Spleen (tissue), 11 donors: ENCODE data around the gene KDM8. TPM values are rescaled to one million over a fixed set of nuclear protein-coding genes. Genes with fewer than 3 reads are reported as not detected.

ENCODE experiments used
- DNase-seq: peaks from one replicate; pipeline ENCODE4 v3.0.0-alpha.2; 2020
- H3K27ac ChIP-seq, 8 donors: fragments of 200-600 bp; sonication (generic) in 7 of 8; 1 replicate in 4 of 8; 2 replicates in 4 of 8; pipeline versions ENCODE4 v1.5.0 to v1.8.0; 2016 to 2021; ENCODE audit warnings: inconsistent platforms in 4 of 8, mild to moderate bottlenecking in 4 of 8, moderate library complexity in 1 of 8
- H3K27me3 ChIP-seq, 7 donors: fragments of 200-600 bp; sonication (generic) in 6 of 7; replicated peaks in 1 of 7; 1 replicate in 4 of 7; 2 replicates in 3 of 7; pipeline versions ENCODE4 v1.5.0 to v1.8.0; 2016 to 2021; ENCODE audit warnings: inconsistent platforms in 3 of 7, mild to moderate bottlenecking in 1 of 7
- H3K36me3 ChIP-seq, 6 donors: fragments of 200-600 bp; sonication (generic) in 5 of 6; 1 replicate in 4 of 6; 2 replicates in 2 of 6; pipeline versions ENCODE4 v1.5.0 to v1.8.0; 2016 to 2021; ENCODE audit warnings: inconsistent platforms in 2 of 6
- H3K4me1 ChIP-seq, 6 donors: fragments of 200-600 bp; sonication (generic) in 5 of 6; 1 replicate in 3 of 6; 2 replicates in 3 of 6; pipeline versions ENCODE4 v1.5.0 to v1.8.0; 2016 to 2021; ENCODE audit warnings: inconsistent platforms in 3 of 6
- H3K4me3 ChIP-seq, 8 donors: fragments of 200-600 bp; sonication (generic) in 7 of 8; 1 replicate in 4 of 8; 2 replicates in 4 of 8; pipeline versions ENCODE4 v1.5.0 to v1.8.0; 2016 to 2021; ENCODE audit warnings: inconsistent platforms in 4 of 8, mild to moderate bottlenecking in 4 of 8, moderate library complexity in 2 of 8
- H3K9me3 ChIP-seq, 8 donors: fragments of 200-600 bp; sonication (generic) in 7 of 8; 1 replicate in 4 of 8; 2 replicates in 4 of 8; pipeline versions ENCODE4 v1.5.0 to v1.8.0; 2016 to 2021; ENCODE audit warnings: inconsistent platforms in 4 of 8
- CTCF ChIP-seq, 11 experiments: fragments of 200-600 bp in 7 of 11; fragments of 450-650 bp in 4 of 11; sonication (generic) in 4 of 11; IDR thresholded peaks in 8 of 11; conservative IDR thresholded peaks in 3 of 11; 1 replicate in 7 of 11; 2 replicates in 4 of 11; pipeline versions ENCODE4 v1.4.0 to v1.8.0; 2016 to 2021; ENCODE audit warnings: antibody characterized with exemption in 11 of 11, inconsistent platforms in 4 of 11, mild to moderate bottlenecking in 1 of 11
- POLR2A ChIP-seq, 3 donors: fragments of 450-650 bp; IDR thresholded peaks; one replicate each; pipeline ENCODE4 v1.5.1; 2017; ENCODE audit warnings: antibody characterized with exemption in 3 of 3, mild to moderate bottlenecking in 1 of 3
- POLR2AphosphoS5 ChIP-seq, 3 donors: sonication (generic); formaldehyde crosslinking; IDR thresholded peaks; one replicate each; pipeline ENCODE4 v1.5.1; 2017; ENCODE audit warnings: antibody characterized with exemption in 3 of 3
- WGBS, 5 donors: extraction: QIAGEN DNeasy Blood & Tissue Kit in 3 of 5; methylation state at CpG; one replicate each; pipeline versions ENCODE4 v1.1.5 to v1.1.7; 2013 to 2018; 5-methylcytosine and 5-hydroxymethylcytosine counted together
- intact Hi-C: fragments of 100-400 bp; cut with DNase I; formaldehyde crosslinking; loops from one replicate; pipeline ENCODE4 v1.15.0; 2023; ENCODE audit warnings: low total_unique reads
- polyA plus RNA-seq, 3 donors: library from polyadenylated mRNA; stranded (reverse); fragments of 200-250 nt; gene quantifications; one replicate each; pipeline ENCODE4 v1.2.1, GENCODE V29; 2013
- total RNA-seq, 7 donors: library from RNA; depleted of rRNA in 3 of 7; stranded (reverse); fragments of >200 nt in 3 of 7; fragmentation: NEBNext Ultra II Directional in 4 of 7; extraction: Animal tissue kit (Norgen Biotek cat#: 25700) in 4 of 7; gene quantifications; one replicate each; pipeline versions ENCODE4 v1.1.0 to v1.2.1, GENCODE V29; 2016 to 2021
- donor health status: healthy with polysubstance abuse.
- donor health status: DM: no; HTN: no; CAD: no; lungs with moderate emphysema.
- donor health status: DM: no; HTN: no; CAD: no.
- donor health status: Bipolar disorder and iron deficiency.
- donor health status: healthy.
- donor health status: DM: no; HTN: no; CAD: no.
- donor health status: DM: yes; HTN: yes; CAD: no.

KDM8 gene
- total and polyA plus RNA-seq, 10 donors, result 5.2 to 14.7 (median 9.6) TPM

- no peak overlapping the region for H3K27ac ChIP-seq
- no peak for DNase-seq
- intact Hi-C loops, result no loop called here
- TF ChIP-seq CTCF (IDR thresholded peaks at IDR 0.05 in 8 of 11, conservative IDR thresholded peaks at IDR 0.05 in 3 of 11) (no peak), POLR2A (IDR thresholded peaks at IDR 0.05) (no peak), POLR2AphosphoS5 (IDR thresholded peaks at IDR 0.05) (no peak)
- no peak overlapping the region for H3K4me3 ChIP-seq
- WGBS, 5 donors, result 89 to 95% (median 94%) methylated on average over 8 of the region's 8 CpGs
- peaks cover 0 to 31% (median 13%) of the 10 kb centered on the region in 6 donors for H3K36me3 ChIP-seq
- H3K27me3 ChIP-seq, result no peaks in the 10 kb centered on the region
- H3K4me1 ChIP-seq, result peaks cover 0 to 60% (median 21%) of the 10 kb centered on the region in 6 donors
- no peaks in the 10 kb centered on the region for H3K9me3 ChIP-seq
Measured at GRCh38 chr16:27251541-27252205, 48.3 kb downstream of the KDM8 start.

GRCh38 chr16:27252206-27252585 is 48.9 kb downstream of the KDM8 start:
- Histone ChIP-seq H3K27me3 (no peaks in the 10 kb centered on the region), H3K9me3 (no peaks in the 10 kb centered on the region), H3K27ac (peak overlapping the region in 1 of 8 donors; percentile 64), H3K36me3 (peaks cover 0 to 36% (median 18%) of the 10 kb centered on the region in 6 donors), H3K4me3 (no peak overlapping the region), H3K4me1 (peaks cover 0 to 55% (median 17%) of the 10 kb centered on the region in 6 donors)
- TF ChIP-seq CTCF (IDR thresholded peaks at IDR 0.05 in 8 of 11, conservative IDR thresholded peaks at IDR 0.05 in 3 of 11) (no peak), POLR2AphosphoS5 (IDR thresholded peaks at IDR 0.05) (no peak), POLR2A (IDR thresholded peaks at IDR 0.05) (no peak)
- WGBS, 5 donors, result 94 to 99% (median 97%) methylated on average over 6 of the region's 6 CpGs
- intact Hi-C loops, result no loop called here
- no peak for DNase-seq

- TF ChIP-seq POLR2AphosphoS5 (IDR thresholded peaks at IDR 0.05) (no peak), CTCF (IDR thresholded peaks at IDR 0.05 in 8 of 11, conservative IDR thresholded peaks at IDR 0.05 in 3 of 11) (no peak), POLR2A (IDR thresholded peaks at IDR 0.05) (no peak)
Measured at GRCh38 chr16:27253526-27253930, 50.2 kb downstream of the KDM8 start.

GRCh38 chr16:27254262-27254811 is 51.0 kb downstream of the KDM8 start:
- DNase-seq, result no peak
- intact Hi-C loops, result no loop called here

More at GRCh38 chr16:27253526-27253930, 50.2 kb downstream of the KDM8 start:
- Histone ChIP-seq H3K9me3 (no peaks in the 10 kb centered on the region), H3K4me3 (no peak overlapping the region), H3K4me1 (peaks cover 0 to 57% (median 16%) of the 10 kb centered on the region in 6 donors), H3K36me3 (peaks cover 0 to 40% (median 20%) of the 10 kb centered on the region in 6 donors), H3K27me3 (no peaks in the 10 kb centered on the region), H3K27ac (peak overlapping the region in 7 of 8 donors; percentile 52 to 67 (median 59))
- WGBS, 5 donors, result 84 to 90% (median 89%) methylated on average over 6 of the region's 6 CpGs
- DNase-seq, result no peak
- intact Hi-C loops, result no loop called here

More at GRCh38 chr16:27254262-27254811, 51.0 kb downstream of the KDM8 start:
- peak overlapping the region in 7 of 8 donors; percentile 52 to 67 (median 59) for H3K27ac ChIP-seq
- no peak overlapping the region for H3K4me3 ChIP-seq
- H3K36me3 ChIP-seq, result peaks cover 0 to 40% (median 20%) of the 10 kb centered on the region in 6 donors
- 56 to 71% (median 69%) methylated on average over 3 of the region's 3 CpGs for WGBS, 5 donors
- TF ChIP-seq POLR2AphosphoS5 (IDR thresholded peaks at IDR 0.05), result no peak
- TF ChIP-seq CTCF (IDR thresholded peaks at IDR 0.05 in 8 of 11, conservative IDR thresholded peaks at IDR 0.05 in 3 of 11), result no peak
- no peak for TF ChIP-seq POLR2A (IDR thresholded peaks at IDR 0.05)
- peaks cover 0 to 60% (median 17%) of the 10 kb centered on the region in 6 donors for H3K4me1 ChIP-seq
- no peaks in the 10 kb centered on the region for H3K9me3 ChIP-seq
- no peaks in the 10 kb centered on the region for H3K27me3 ChIP-seq
